ENCODE measurements around the gene GID8. TPM values are rescaled to one million over a fixed set of nuclear protein-coding genes. Genes with fewer than 3 reads are reported as not detected.

Gene GID8
- total RNA-seq, 1 experiment from 2014 or later = 35.6 TPM

DNA sequence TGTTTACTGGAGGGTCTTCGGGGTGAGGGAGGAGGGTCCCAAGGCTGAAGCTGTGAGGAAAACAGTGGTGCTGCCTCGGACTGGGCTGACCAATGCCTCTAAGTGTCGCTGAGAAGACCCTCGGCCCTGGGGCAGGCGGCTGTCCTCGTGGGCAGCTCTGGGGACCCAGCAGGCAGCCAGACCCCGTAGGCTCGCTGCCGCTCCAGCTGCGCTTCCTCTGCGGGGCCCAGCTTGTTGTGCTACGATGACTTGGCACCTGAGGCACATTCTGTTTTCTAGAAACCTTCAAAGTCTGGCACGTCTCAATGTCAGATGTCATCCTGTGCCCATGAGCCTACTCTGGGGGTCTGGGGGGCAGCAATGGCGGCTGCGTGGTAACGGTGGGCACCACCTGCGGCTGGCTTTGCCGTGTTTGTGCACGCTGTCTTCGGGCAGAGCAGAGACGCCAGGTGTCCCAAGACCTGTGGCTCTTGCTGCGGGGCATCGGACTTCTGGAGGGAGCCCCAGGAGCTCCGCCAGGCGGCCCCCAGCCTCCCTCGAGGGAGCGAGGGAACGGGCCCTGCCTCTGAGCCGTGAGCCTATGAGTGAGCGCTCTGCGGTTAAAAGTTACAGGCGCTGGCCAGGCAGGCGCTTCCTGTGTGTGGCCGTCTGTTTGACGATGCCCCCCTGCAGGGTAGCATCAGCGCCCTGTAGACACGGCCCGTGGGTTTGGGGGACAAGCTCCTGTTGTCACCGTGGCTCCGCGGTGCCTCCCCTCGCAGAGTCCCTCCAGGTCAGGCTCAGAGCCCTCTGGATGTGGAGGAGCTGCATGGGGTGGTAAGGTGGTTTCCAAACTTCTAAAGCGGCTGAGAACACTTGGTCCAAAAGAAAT is 21.4 kb downstream of the GID8 start:
- no peak for ATAC-seq
- no peak for TF ChIP-seq YY1 (IDR thresholded peaks at IDR 0.05; ENCODE audit: extremely low read depth, insufficient replicate concordance, low read depth, low read length)
- TF ChIP-seq, protein P1, sequence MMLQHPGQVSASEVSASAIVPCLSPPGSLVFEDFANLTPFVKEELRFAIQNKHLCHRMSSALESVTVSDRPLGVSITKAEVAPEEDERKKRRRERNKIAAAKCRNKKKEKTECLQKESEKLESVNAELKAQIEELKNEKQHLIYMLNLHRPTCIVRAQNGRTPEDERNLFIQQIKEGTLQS (IDR thresholded peaks at IDR 0.05) = no peak
- no peak for TF ChIP-seq POLR2A (IDR thresholded peaks at IDR 0.05; ENCODE audit: borderline replicate concordance, extremely low read depth, insufficient read depth, insufficient read length)
- TF ChIP-seq SRF (IDR thresholded peaks at IDR 0.05; ENCODE audit: low read depth) = no peak
- TF ChIP-seq ZNF274 (IDR thresholded peaks at IDR 0.05; ENCODE audit: low read depth, low read length) = no peak
- no peak for TF ChIP-seq EZH2 (IDR thresholded peaks at IDR 0.05)
- TF ChIP-seq EZH2phosphoT487 (IDR thresholded peaks at IDR 0.05; ENCODE audit: borderline replicate concordance) = no peak
- no peak overlapping the region for H2AFZ ChIP-seq (ENCODE audit: low read depth, low read length, poor library complexity, severe bottlenecking)
- no peak overlapping the region for H3K4me2 ChIP-seq (ENCODE audit: low read length)
- no TSS peak for BruUV-seq (replicated peaks)
- no peaks in the 10 kb centered on the region for H3K9me2 ChIP-seq (ENCODE audit: insufficient read depth)
- intact Hi-C loops (cut with micrococcal nuclease) = no loop called here
- H3K79me2 ChIP-seq (ENCODE audit: insufficient read depth, low read length) = peaks cover 15% of the 10 kb centered on the region; the same call in 1 of the 2 replicates
- H3K9me3 ChIP-seq (ENCODE audit: control insufficient read depth in 1 of 2, insufficient read depth in 1 of 2, low read depth in 1 of 2, low read length in 2 of 2) = no peaks in the 10 kb centered on the region
- RAD21 ChIA-PET (ENCODE audit: low non-redundant PET in 1 of 2, low total read pairs in 2 of 2, uncharacterized antibody in 2 of 2, unreplicated experiment in 2 of 2) = no interaction called here
- H4K20me1 ChIP-seq (ENCODE audit: insufficient read depth) = no peaks in the 10 kb centered on the region
- no peaks in the 10 kb centered on the region for H3K4me1 ChIP-seq (ENCODE audit: control insufficient read depth in 1 of 2, insufficient read depth in 2 of 2, low read length in 2 of 2)
- POLR2A ChIA-PET = interaction anchor here (0.5 kb wide), 1 partner anchor 13 kb away, joined by 3 read pairs; no protein-coding TSS in a partner anchor
- H3K4me3 ChIP-seq (replicated peaks in 1 of 2; ENCODE audit: low read depth in 1 of 2, low read length in 2 of 2) = no peak overlapping the region
- H3K27ac ChIP-seq (ENCODE audit: low read depth, low read length) = no peak overlapping the region
- CTCF ChIA-PET = no interaction called here
- peaks cover 0 to 5% of the 10 kb centered on the region in 2 experiments; a peak in 1 of 4 replicates for H3K36me3 ChIP-seq (ENCODE audit: control insufficient read depth in 1 of 2, insufficient read depth in 2 of 2, low read length in 2 of 2)
- no peak overlapping the region for H3K9ac ChIP-seq (ENCODE audit: low read length)
- H3K27me3 ChIP-seq (ENCODE audit: insufficient read depth, low read length) = no peaks in the 10 kb centered on the region
- no peak for DNase-seq (ENCODE audit: low read depth, low spot score)

DNA sequence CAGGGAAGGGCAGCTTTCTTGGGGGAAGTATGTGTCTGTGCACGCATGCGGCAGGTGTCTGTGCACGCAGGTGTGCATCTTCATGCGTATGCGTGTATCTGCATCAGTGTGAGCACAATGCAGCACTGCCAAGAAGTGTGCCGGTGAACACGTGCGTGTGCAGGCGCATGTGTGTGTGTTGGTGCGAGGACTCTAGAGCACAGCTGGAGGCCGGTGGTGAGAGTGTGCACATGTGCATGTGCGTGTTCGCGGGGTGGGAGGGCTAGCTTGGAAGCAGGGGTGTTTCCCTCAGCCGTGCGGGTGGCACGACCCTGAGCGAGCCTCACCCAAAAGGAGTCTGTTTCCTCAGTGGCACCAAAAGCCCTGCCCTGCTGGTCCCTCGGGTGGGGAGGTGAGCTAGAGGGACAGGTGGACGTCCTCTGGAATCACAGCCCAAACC is 22.1 kb downstream of the GID8 start:
- BruUV-seq (replicated peaks) = no TSS peak
- no peak for TF ChIP-seq EZH2 (IDR thresholded peaks at IDR 0.05)
- TF ChIP-seq POLR2A (IDR thresholded peaks at IDR 0.05; ENCODE audit: borderline replicate concordance, extremely low read depth, insufficient read depth, insufficient read length) = no peak
- no peak for TF ChIP-seq RAD21 (IDR thresholded peaks at IDR 0.05; ENCODE audit: low read depth)
- no peak for TF ChIP-seq SP1 (IDR thresholded peaks at IDR 0.05; ENCODE audit: low read depth)
- TF ChIP-seq CBX3 (IDR thresholded peaks at IDR 0.05; ENCODE audit: low read depth) = no peak
- no peak for TF ChIP-seq ELF1 (IDR thresholded peaks at IDR 0.05; ENCODE audit: borderline replicate concordance, low read depth)
- TF ChIP-seq, protein P2, sequence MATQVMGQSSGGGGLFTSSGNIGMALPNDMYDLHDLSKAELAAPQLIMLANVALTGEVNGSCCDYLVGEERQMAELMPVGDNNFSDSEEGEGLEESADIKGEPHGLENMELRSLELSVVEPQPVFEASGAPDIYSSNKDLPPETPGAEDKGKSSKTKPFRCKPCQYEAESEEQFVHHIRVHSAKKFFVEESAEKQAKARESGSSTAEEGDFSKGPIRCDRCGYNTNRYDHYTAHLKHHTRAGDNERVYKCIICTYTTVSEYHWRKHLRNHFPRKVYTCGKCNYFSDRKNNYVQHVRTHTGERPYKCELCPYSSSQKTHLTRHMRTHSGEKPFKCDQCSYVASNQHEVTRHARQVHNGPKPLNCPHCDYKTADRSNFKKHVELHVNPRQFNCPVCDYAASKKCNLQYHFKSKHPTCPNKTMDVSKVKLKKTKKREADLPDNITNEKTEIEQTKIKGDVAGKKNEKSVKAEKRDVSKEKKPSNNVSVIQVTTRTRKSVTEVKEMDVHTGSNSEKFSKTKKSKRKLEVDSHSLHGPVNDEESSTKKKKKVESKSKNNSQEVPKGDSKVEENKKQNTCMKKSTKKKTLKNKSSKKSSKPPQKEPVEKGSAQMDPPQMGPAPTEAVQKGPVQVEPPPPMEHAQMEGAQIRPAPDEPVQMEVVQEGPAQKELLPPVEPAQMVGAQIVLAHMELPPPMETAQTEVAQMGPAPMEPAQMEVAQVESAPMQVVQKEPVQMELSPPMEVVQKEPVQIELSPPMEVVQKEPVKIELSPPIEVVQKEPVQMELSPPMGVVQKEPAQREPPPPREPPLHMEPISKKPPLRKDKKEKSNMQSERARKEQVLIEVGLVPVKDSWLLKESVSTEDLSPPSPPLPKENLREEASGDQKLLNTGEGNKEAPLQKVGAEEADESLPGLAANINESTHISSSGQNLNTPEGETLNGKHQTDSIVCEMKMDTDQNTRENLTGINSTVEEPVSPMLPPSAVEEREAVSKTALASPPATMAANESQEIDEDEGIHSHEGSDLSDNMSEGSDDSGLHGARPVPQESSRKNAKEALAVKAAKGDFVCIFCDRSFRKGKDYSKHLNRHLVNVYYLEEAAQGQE (IDR thresholded peaks at IDR 0.05; ENCODE audit: low read depth) = no peak
- no peak for TF ChIP-seq CEBPB (IDR thresholded peaks at IDR 0.05; ENCODE audit: low read depth)
- no peak for TF ChIP-seq EZH2phosphoT487 (IDR thresholded peaks at IDR 0.05; ENCODE audit: borderline replicate concordance)
- TF ChIP-seq FOSL1 (IDR thresholded peaks at IDR 0.05; ENCODE audit: low read depth) = no peak
- no peak for TF ChIP-seq TCF7L2 (IDR thresholded peaks at IDR 0.05; ENCODE audit: borderline replicate concordance, extremely low read depth, insufficient read depth, insufficient read length)
- no peak for TF ChIP-seq JUND (IDR thresholded peaks at IDR 0.05)

More for the DNA sequence above, 22.1 kb downstream of the GID8 start:
- Histone ChIP-seq H3K9me3 (ENCODE audit: control insufficient read depth in 1 of 2, insufficient read depth in 1 of 2, low read depth in 1 of 2, low read length in 2 of 2) (no peaks in the 10 kb centered on the region), H3K79me2 (ENCODE audit: insufficient read depth, low read length) (peaks cover 12% of the 10 kb centered on the region; the same call in 1 of the 2 replicates), H3K9ac (ENCODE audit: low read length) (no peak overlapping the region), H3K4me3 (replicated peaks in 1 of 2; ENCODE audit: low read depth in 1 of 2, low read length in 2 of 2) (no peak overlapping the region), H3K4me1 (ENCODE audit: control insufficient read depth in 1 of 2, insufficient read depth in 2 of 2, low read length in 2 of 2) (no peaks in the 10 kb centered on the region), H4K20me1 (ENCODE audit: insufficient read depth) (no peaks in the 10 kb centered on the region), H3K9me2 (ENCODE audit: insufficient read depth) (no peaks in the 10 kb centered on the region), H3K36me3 (ENCODE audit: control insufficient read depth in 1 of 2, insufficient read depth in 2 of 2, low read length in 2 of 2) (peaks cover 0 to 6% of the 10 kb centered on the region in 2 experiments; a peak in 1 of 4 replicates), H3K27me3 (ENCODE audit: insufficient read depth, low read length) (no peaks in the 10 kb centered on the region), H2AFZ (ENCODE audit: low read depth, low read length, poor library complexity, severe bottlenecking) (no peak overlapping the region), H3K27ac (ENCODE audit: low read depth, low read length) (no peak overlapping the region), H3K4me2 (ENCODE audit: low read length) (no peak overlapping the region)
- POLR2A ChIA-PET = no interaction called here
- ATAC-seq = no peak
- intact Hi-C loops (cut with micrococcal nuclease) = no loop called here
- CTCF ChIA-PET = no interaction called here
- no peak for DNase-seq (ENCODE audit: low read depth, low spot score)
- RAD21 ChIA-PET (ENCODE audit: low non-redundant PET in 1 of 2, low total read pairs in 2 of 2, uncharacterized antibody in 2 of 2, unreplicated experiment in 2 of 2) = no interaction called here
